Stimulated activated CD8-positive, alpha-beta memory T cell treated with anti-CD3 and anti-CD28 coated beads, Interleukin-4, amount 100 ng/mL, for 1 hour (primary cell): ENCODE data around the gene PLXNA1.

Source experiments
- DNase-seq, 2 donors: peaks; one replicate each; pipeline ENCODE4 v3.0.0-alpha.2; 2020; ENCODE audit warnings: low read depth in 2 of 2, low spot score in 1 of 2

Gene PLXNA1

GRCh38 chr3:127001486-127002194, 18.7 kb downstream of the PLXNA1 start:
- DNase-seq, result no peak

GRCh38 chr3:127002195-127003174, 19.6 kb downstream of the PLXNA1 start:
- no peak for DNase-seq

GRCh38 chr3:127003175-127003555, 20.2 kb downstream of the PLXNA1 start:
- DNase-seq, result no peak

GRCh38 chr3:127003601-127004280, 20.8 kb downstream of the PLXNA1 start:
- no peak for DNase-seq

GRCh38 chr3:127004641-127005397, 21.9 kb downstream of the PLXNA1 start:
- no peak for DNase-seq

GRCh38 chr3:127005864-127006500, 23.1 kb downstream of the PLXNA1 start:
- no peak for DNase-seq

GRCh38 chr3:127006781-127007436, 24.0 kb downstream of the PLXNA1 start:
- DNase-seq, result no peak

GRCh38 chr3:127008236-127008635, 25.3 kb downstream of the PLXNA1 start:
- DNase-seq, result no peak

- no peak for DNase-seq
Observed at GRCh38 chr3:127009531-127009930, 26.6 kb downstream of the PLXNA1 start.

- DNase-seq, result no peak
Observed at GRCh38 chr3:127011270-127011992, 28.5 kb downstream of the PLXNA1 start.

GRCh38 chr3:127012091-127012490, 29.2 kb downstream of the PLXNA1 start:
- DNase-seq, result no peak

GRCh38 chr3:127013181-127013580, 30.3 kb downstream of the PLXNA1 start:
- DNase-seq, result no peak

- no peak for DNase-seq
Observed at GRCh38 chr3:127013758-127014535, 31.0 kb downstream of the PLXNA1 start.

GRCh38 chr3:127014536-127015281, 31.8 kb downstream of the PLXNA1 start:
- DNase-seq, result no peak

GRCh38 chr3:127015282-127016042, 32.5 kb downstream of the PLXNA1 start:
- no peak for DNase-seq

GRCh38 chr3:127016043-127016343, 33.1 kb downstream of the PLXNA1 start:
- no peak for DNase-seq

GRCh38 chr3:127016461-127016860, 33.5 kb downstream of the PLXNA1 start:
- DNase-seq, result no peak
